NCI-H1694 (cell line): ENCODE data around the gene PTPRZ1.

Source experiments
- DNase-seq: peaks from one replicate; lab custom pipeline; 2025; lab: John Stamatoyannopoulos, UW

Gene PTPRZ1

GRCh38 chr7:121954803-121955202, 81.8 kb downstream of the PTPRZ1 start:
- no peak for DNase-seq

- no peak for DNase-seq
Measured at GRCh38 chr7:121957626-121958025, 84.7 kb downstream of the PTPRZ1 start.

GRCh38 chr7:121960678-121961077, 87.7 kb downstream of the PTPRZ1 start:
- no peak for DNase-seq

- DNase-seq, result no peak
Measured at GRCh38 chr7:121961089-121961867, 88.3 kb downstream of the PTPRZ1 start.

GRCh38 chr7:121966276-121966934, 93.4 kb downstream of the PTPRZ1 start:
- no peak for DNase-seq

- DNase-seq, result no peak
Measured at GRCh38 chr7:121966935-121967332, 94.0 kb downstream of the PTPRZ1 start.

GRCh38 chr7:121985476-121986030, 112.6 kb downstream of the PTPRZ1 start:
- no peak for DNase-seq

- DNase-seq, result no peak
Measured at GRCh38 chr7:121992068-121992467, 119.1 kb downstream of the PTPRZ1 start.

- DNase-seq, result peak; percentile 73
Measured at GRCh38 chr7:121994625-121995410, 121.9 kb downstream of the PTPRZ1 start.

GRCh38 chr7:122006687-122007086, 133.7 kb downstream of the PTPRZ1 start:
- no peak for DNase-seq

- no peak for DNase-seq
Measured at GRCh38 chr7:122010116-122010515, 137.2 kb downstream of the PTPRZ1 start.

- no peak for DNase-seq
Measured at GRCh38 chr7:122013065-122013464, 140.1 kb downstream of the PTPRZ1 start.

GRCh38 chr7:122013630-122014029, 140.7 kb downstream of the PTPRZ1 start:
- no peak for DNase-seq

GRCh38 chr7:122014697-122015096, 141.7 kb downstream of the PTPRZ1 start:
- peak; percentile 16 for DNase-seq

GRCh38 chr7:122018032-122018431, 145.1 kb downstream of the PTPRZ1 start:
- DNase-seq, result no peak

- DNase-seq, result no peak
Measured at GRCh38 chr7:122027058-122027457, 154.1 kb downstream of the PTPRZ1 start.

- no peak for DNase-seq
Measured at GRCh38 chr7:122033641-122034040, 160.7 kb downstream of the PTPRZ1 start.

- no peak for DNase-seq
Measured at GRCh38 chr7:122035876-122036275, 162.9 kb downstream of the PTPRZ1 start.

GRCh38 chr7:122038134-122038533, 165.2 kb downstream of the PTPRZ1 start:
- no peak for DNase-seq

- DNase-seq, result no peak
Measured at GRCh38 chr7:122038904-122039303, 165.9 kb downstream of the PTPRZ1 start.

GRCh38 chr7:122040147-122040546, 167.2 kb downstream of the PTPRZ1 start:
- no peak for DNase-seq

GRCh38 chr7:122046402-122046801, 173.4 kb downstream of the PTPRZ1 start:
- no peak for DNase-seq
